ENCODE measurements around the gene RAD23B. TPM values are rescaled to one million over a fixed set of nuclear protein-coding genes. Genes with fewer than 3 reads are reported as not detected.

RAD23B gene
- total RNA-seq, 2 experiments from 2014 or later, result 114 to 188 TPM

- no peaks in the 10 kb centered on the region for H3K36me3 Mint-ChIP-seq (ENCODE audit: low read depth)
- peaks cover 2% of the 10 kb centered on the region for H3K4me1 Mint-ChIP-seq
- intact Hi-C loops (cut with DNase I, micrococcal nuclease), result no loop called here
- ATAC-seq (no peak), DNase-seq (no peak)
- POLR2A ChIA-PET, result no interaction called here
- H3K4me3 Mint-ChIP-seq, result no peak overlapping the region
- H3K27me3 Mint-ChIP-seq, result no peaks in the 10 kb centered on the region
- no peak overlapping the region for H3K27ac Mint-ChIP-seq
- no peaks in the 10 kb centered on the region for H3K9me3 Mint-ChIP-seq (ENCODE audit: low read depth)
- CTCF ChIA-PET, result no interaction called here
These were observed 77.0 kb downstream of the RAD23B start for GRCh38 chr9:107360098-107360497.

GRCh38 chr9:107361816-107362215, 78.7 kb downstream of the RAD23B start:
- H3K4me1 Mint-ChIP-seq, result peaks cover 2% of the 10 kb centered on the region
- no peak overlapping the region for H3K4me3 Mint-ChIP-seq
- H3K36me3 Mint-ChIP-seq (ENCODE audit: low read depth), result no peaks in the 10 kb centered on the region
- DNase-seq, result peak; percentile 18
- CTCF ChIA-PET, result interaction anchor here (1.5 kb wide), 1 partner anchor 20 kb away, joined by 4 read pairs; no protein-coding TSS in a partner anchor
- H3K27me3 Mint-ChIP-seq, result no peaks in the 10 kb centered on the region
- POLR2A ChIA-PET, result no interaction called here
- H3K27ac Mint-ChIP-seq, result no peak overlapping the region
- no peaks in the 10 kb centered on the region for H3K9me3 Mint-ChIP-seq (ENCODE audit: low read depth)
- intact Hi-C loops (cut with DNase I, micrococcal nuclease), result no loop called here
- ATAC-seq, result no peak

- DNase-seq (no peak), ATAC-seq (no peak)
- Mint-ChIP-seq H3K27me3 (peaks cover 2% of the 10 kb centered on the region), H3K4me1 (peaks cover 2% of the 10 kb centered on the region), H3K36me3 (ENCODE audit: low read depth) (no peaks in the 10 kb centered on the region), H3K4me3 (no peak overlapping the region), H3K27ac (no peak overlapping the region), H3K9me3 (ENCODE audit: low read depth) (no peaks in the 10 kb centered on the region)
- CTCF ChIA-PET, result interaction anchor here (0.6 to 1.4 kb wide), 2 partner anchors 22 to 30 kb away, joined by 3 to 6 read pairs; no protein-coding TSS in a partner anchor
- intact Hi-C loops (cut with DNase I, micrococcal nuclease), result no loop called here
- POLR2A ChIA-PET, result no interaction called here
These were observed 80.6 kb downstream of the RAD23B start for GRCh38 chr9:107363516-107364152.

DNA sequence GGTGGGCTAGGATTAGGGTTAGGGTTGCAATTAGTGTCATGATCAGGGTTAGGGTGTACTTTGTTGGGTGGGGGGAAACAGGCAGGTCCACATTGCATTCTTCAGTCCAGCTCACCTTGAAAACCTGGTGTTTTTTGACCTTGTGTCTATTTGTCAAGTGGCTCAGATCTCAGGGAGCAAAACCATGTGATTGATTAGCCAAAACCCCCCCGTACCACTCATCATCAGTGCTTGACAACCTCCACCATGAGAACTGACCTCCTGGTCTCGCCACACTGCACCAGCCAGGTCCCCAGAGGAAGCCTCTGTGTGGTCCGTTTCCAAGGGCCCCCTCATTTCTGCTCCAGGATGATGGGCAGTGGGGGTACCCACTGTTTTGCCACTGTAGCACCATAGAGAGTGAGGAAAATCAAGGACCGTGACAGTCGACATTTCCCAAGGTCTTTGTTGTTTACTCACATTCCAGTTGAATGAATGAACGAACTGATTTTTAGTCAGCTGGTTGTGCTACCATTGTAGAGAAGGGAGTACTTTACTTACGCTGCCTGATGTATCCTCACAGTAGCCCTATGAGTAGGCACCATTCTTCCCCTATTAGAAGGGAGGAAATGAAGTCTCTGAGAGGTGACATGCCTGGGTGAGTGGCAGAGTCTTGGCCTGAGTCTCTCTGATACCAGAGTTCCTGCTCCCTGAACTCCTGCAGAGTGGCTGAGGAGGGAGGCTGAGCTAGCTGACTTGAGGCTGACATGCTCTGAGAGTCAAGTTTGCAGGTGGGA, 84.8 kb downstream of the RAD23B start:
- CTCF ChIA-PET, result no interaction called here
- H3K4me1 Mint-ChIP-seq, result no peaks in the 10 kb centered on the region
- no peak for DNase-seq
- no peak overlapping the region for H3K27ac Mint-ChIP-seq
- H3K27me3 Mint-ChIP-seq, result peaks cover 9% of the 10 kb centered on the region
- POLR2A ChIA-PET, result no interaction called here
- H3K9me3 Mint-ChIP-seq (ENCODE audit: low read depth), result no peaks in the 10 kb centered on the region
- intact Hi-C loops (cut with DNase I, micrococcal nuclease), result no loop called here
- no peak for ATAC-seq
- no peak overlapping the region for H3K4me3 Mint-ChIP-seq
- no peaks in the 10 kb centered on the region for H3K36me3 Mint-ChIP-seq (ENCODE audit: low read depth)

DNA sequence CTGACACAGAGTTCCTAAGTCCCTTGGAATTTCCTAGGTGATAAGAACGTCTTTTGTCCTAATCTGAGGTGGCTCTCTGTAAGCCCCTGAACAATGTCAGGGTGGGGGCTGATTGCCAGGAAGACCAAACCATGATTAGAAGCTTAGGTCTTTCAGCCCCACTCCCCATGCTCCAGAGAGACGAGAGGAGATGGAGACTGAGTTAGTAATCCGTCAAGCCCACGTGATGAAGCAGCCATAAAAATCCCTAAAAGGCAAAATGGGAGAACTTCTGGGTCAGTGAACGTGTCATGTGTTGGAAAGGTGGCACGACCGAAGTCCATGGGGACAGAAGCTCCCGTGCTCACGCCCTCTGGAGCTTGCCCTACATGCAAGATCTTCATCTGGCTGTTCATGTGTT, 85.6 kb downstream of the RAD23B start:
- no peaks in the 10 kb centered on the region for H3K9me3 Mint-ChIP-seq (ENCODE audit: low read depth)
- H3K27ac Mint-ChIP-seq, result no peak overlapping the region
- ChIA-PET POLR2A (no interaction called here), CTCF (no interaction called here)
- no peaks in the 10 kb centered on the region for H3K36me3 Mint-ChIP-seq (ENCODE audit: low read depth)
- no peaks in the 10 kb centered on the region for H3K4me1 Mint-ChIP-seq
- no peak overlapping the region for H3K4me3 Mint-ChIP-seq
- peaks cover 11% of the 10 kb centered on the region for H3K27me3 Mint-ChIP-seq
- ATAC-seq, result no peak
- intact Hi-C loops (cut with DNase I, micrococcal nuclease), result no loop called here
- DNase-seq, result no peak

DNA sequence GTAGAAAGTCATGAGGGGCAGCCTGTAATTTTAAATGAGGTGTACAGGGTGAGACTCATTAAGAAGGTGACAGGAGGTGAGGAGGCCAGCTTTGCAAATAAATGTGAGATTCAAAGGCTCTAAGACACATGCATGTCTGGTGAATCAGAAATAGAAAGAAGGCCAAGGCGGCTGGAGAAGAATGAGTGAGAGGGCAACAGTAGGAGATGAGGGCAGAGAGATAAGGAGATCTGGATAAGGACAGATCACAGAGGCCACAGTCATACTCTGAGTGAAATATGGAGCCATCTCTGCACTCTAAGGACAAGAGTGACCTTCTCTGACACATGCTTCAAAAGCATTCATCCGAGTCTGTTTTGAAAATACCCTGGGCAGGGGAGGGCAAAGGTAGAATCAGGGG, 90.7 kb downstream of the RAD23B start:
- no peak for DNase-seq
- no peak for ATAC-seq
- Mint-ChIP-seq H3K4me1 (no peaks in the 10 kb centered on the region), H3K27me3 (peaks cover 9% of the 10 kb centered on the region), H3K4me3 (no peak overlapping the region), H3K36me3 (ENCODE audit: low read depth) (no peaks in the 10 kb centered on the region), H3K27ac (no peak overlapping the region), H3K9me3 (ENCODE audit: low read depth) (no peaks in the 10 kb centered on the region)
- ChIA-PET CTCF (no interaction called here), POLR2A (no interaction called here)
- intact Hi-C loops (cut with DNase I, micrococcal nuclease), result no loop called here

DNA sequence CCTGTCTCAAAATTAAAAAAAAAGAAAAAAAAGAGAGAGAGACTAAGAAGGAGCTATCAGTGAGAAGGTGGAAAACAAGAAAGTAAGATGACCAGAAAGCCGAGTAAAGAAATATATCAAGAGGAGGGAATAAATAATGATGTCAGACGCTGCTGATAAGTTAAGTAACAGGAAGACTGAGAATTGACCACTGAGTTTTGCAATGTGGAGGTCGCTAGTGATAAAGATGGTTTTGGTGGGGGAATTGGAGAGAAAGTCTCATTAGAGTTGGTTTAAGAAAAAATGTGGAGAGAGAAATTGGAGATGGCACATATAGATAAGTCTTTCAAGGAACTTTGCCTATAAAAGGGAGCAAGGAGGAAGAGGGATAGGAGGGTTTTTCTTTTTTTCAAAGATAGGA, 91.9 kb downstream of the RAD23B start:
- DNase-seq (no peak), ATAC-seq (no peak)
- intact Hi-C loops (cut with DNase I, micrococcal nuclease), result no loop called here
- CTCF ChIA-PET, result no interaction called here
- Mint-ChIP-seq H3K27me3 (peaks cover 6% of the 10 kb centered on the region), H3K36me3 (ENCODE audit: low read depth) (no peaks in the 10 kb centered on the region), H3K4me1 (no peaks in the 10 kb centered on the region), H3K4me3 (no peak overlapping the region), H3K27ac (no peak overlapping the region), H3K9me3 (ENCODE audit: low read depth) (no peaks in the 10 kb centered on the region)
- POLR2A ChIA-PET, result no interaction called here

GRCh38 chr9:107375651-107376369, 92.7 kb downstream of the RAD23B start:
- POLR2A ChIA-PET, result no interaction called here
- DNase-seq, result no peak
- CTCF ChIA-PET, result no interaction called here
- Mint-ChIP-seq H3K9me3 (ENCODE audit: low read depth) (no peaks in the 10 kb centered on the region), H3K36me3 (ENCODE audit: low read depth) (no peaks in the 10 kb centered on the region), H3K27me3 (peaks cover 6% of the 10 kb centered on the region), H3K4me1 (no peaks in the 10 kb centered on the region), H3K27ac (no peak overlapping the region), H3K4me3 (no peak overlapping the region)
- no peak for ATAC-seq
- intact Hi-C loops (cut with DNase I, micrococcal nuclease), result no loop called here

DNA sequence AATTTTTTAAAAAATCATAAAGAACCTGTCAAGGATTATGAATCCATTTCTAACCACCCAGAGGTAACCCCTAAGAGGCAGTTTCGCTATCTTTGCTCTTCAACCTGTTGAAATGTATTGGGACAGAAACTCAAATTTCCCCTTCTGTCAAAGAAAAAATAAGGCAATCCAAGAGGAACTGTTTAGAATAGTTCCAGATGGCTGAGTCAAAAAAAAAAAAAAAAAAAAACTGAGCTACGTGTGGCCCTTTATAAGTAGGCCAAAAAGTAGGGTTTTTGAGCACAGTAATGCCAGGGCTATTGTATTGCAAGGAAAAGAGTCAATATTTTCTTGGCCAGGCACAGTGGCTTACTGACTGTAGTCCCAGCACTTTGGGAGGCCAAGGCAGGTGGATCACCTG, 94.9 kb downstream of the RAD23B start:
- peaks cover 7% of the 10 kb centered on the region for H3K27me3 Mint-ChIP-seq
- no peak for ATAC-seq
- no peak overlapping the region for H3K4me3 Mint-ChIP-seq
- ChIA-PET CTCF (no interaction called here), POLR2A (no interaction called here)
- no peak overlapping the region for H3K27ac Mint-ChIP-seq
- intact Hi-C loops (cut with DNase I, micrococcal nuclease), result no loop called here
- H3K4me1 Mint-ChIP-seq, result no peaks in the 10 kb centered on the region
- no peaks in the 10 kb centered on the region for H3K9me3 Mint-ChIP-seq (ENCODE audit: low read depth)
- DNase-seq, result no peak
- H3K36me3 Mint-ChIP-seq (ENCODE audit: low read depth), result no peaks in the 10 kb centered on the region

Other genes starting within 250 kb of the RAD23B start
- gene KLF4, start 206.5 kb downstream of the RAD23B start, total RNA-seq, result 1 to 10 TPM in 1 of 2 experiments, under 1 TPM in 1; 0.88 to 1.2 TPM

Data from activated CD4-positive, alpha-beta T cell treated with anti-CD3 and anti-CD28 coated beads for 36 hours (primary cell).